Activated CD4-positive, alpha-beta T cell treated with anti-CD3 and anti-CD28 coated beads for 1 hour (primary cell): Measurements from ENCODE around the gene PPP1R13B.
A peak's percentile ranks its signal among the peaks of the same experiment; 100 is the strongest.

Experiments used
- DNase-seq: peaks from one replicate; pipeline ENCODE4 v3.0.0-alpha.2; 2020

The PPP1R13B gene

DNA sequence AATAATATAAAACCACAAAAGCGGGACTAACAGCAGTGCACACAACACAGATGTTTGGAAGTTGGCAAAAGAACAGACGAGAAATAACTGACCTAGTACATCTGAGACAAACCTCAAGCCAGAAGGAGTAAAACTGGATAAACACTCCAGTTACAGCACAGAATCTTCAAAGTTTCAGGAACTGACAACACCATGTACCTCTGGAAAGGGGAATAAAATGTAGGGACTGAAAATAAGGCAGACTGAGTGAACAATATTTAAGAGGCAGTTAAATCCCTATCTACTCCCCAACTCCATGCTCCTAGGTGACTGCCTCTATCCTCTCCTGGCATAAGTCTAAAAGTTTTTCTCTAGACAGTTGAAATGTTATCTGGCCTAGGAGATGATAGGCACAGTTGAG lies 73.9 kb downstream of the PPP1R13B start:
- DNase-seq, result no peak

DNA sequence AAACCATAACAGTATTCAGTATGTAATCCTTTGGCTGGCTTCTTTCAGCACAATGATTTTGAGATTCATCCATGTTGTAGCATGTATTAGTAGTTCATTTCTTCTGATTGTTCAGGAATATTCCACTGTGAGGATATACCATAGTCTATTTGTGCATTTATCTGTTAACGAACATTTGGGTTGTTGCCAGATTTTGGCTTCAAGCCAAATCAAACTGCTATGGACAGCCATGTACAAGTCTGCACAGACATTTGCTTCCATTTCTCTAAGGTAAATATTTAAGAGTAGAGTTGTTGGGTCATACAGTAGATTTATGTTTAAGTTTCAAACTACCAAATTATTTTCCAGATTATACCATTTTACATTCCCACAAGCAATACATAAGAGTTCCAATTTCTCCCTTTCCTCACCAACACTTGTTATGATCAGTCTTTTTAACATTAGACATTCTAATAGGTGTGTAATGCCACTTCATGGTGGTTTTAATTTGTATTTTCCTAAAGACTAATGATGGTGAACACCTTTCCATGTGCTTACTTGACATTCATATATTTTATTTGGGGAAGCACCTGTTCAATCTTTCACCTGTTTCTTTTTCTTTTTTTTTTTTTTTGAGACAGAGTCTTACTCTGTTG lies 75.2 kb downstream of the PPP1R13B start:
- no peak for DNase-seq

GRCh38 chr14:103770902-103771301 lies 76.5 kb downstream of the PPP1R13B start:
- no peak for DNase-seq

GRCh38 chr14:103770500-103770899 lies 76.9 kb downstream of the PPP1R13B start:
- no peak for DNase-seq

GRCh38 chr14:103767336-103767894 lies 80.0 kb downstream of the PPP1R13B start:
- no peak for DNase-seq

GRCh38 chr14:103765526-103765925 lies 81.8 kb downstream of the PPP1R13B start:
- no peak for DNase-seq

- no peak for DNase-seq
Observed at GRCh38 chr14:103763730-103764488, 83.5 kb downstream of the PPP1R13B start.

DNA sequence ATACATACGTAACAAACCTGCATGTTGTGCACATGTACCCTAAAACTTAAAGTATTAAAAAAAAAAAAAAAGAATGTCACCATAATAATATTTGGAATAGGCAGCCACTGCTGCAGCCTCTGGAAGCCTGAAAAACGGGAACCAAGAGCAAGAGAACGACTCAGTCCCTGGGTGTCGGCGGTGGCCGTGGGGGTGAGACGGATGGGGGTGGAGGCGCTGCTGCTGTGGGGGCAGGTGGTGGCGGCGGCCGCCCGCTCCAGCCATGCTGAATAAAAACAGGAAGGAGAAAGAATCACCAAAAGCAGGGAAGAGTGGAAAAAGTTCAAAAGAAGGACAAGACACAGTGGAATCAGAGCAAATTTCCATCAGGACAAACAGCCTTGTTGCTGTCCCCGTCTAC lies 84.8 kb downstream of the PPP1R13B start:
- no peak for DNase-seq

DNA sequence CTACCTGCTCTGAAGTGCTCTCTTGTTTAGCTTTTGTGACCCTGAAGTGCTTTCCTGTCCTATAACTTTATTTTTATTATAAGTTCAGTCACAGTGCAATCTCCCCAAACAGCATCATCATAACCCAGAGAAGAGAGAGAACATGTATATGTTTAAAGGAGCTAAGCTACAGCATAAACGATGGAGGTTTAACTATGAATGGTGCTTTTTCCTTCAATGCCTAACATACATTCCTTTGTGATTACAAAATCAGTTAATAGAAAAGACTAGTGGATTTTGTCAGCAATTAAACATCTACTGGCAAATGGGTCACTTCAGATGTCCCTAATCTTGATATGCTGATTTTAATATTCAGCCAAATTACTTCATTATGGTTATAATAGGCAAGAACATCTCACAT lies 85.3 kb downstream of the PPP1R13B start:
- DNase-seq, result no peak

DNA sequence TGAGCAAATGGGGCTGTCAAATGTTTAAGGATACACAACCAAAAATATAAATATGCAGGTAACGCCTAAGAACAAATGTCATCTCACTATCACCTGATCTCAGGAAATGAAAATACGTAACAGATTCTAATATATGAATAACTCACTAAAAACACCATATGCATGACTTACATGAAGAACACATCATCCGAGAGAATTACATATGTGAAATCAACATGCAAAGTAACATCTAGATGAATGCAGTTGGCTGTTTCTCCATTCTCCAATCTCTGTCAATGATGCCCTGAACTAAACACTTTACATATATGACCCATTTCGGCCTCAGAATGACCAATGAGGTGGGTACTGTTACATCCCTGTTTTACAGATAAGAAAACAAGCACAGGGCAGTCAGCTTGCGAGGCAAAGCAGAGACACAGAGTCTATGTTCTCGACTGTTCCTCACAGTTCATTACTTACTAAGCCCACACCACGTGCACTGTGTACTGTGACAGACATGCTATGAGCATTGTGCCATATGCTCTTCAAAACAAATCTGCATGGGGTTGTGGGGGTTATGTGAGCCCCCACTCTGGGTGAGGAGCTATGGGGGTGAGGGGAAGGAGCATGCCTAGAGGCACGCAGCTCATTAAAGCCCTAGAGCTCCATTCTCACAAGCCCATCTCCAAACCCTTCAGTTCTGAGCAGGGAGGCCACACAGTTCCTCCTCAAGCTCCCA lies 89.2 kb downstream of the PPP1R13B start:
- no peak for DNase-seq

DNA sequence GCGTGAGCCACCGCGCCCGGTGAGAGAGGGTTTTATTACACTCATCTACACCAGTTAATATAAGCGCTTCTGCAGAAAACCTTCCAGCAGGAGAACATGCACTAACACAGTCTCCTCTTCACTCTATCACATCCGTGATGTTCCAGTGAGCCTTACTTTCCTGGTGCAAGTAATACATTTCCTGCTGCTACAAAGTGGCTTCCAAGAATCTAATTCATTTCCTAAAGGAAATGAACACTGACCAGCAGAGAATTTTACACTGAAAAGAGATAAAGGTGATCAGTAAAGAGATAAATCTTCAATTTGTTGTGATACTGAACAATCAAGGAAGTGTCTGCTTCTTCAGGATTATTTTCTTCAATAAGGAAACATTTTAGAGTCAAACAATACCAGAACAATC lies 92.3 kb downstream of the PPP1R13B start:
- no peak for DNase-seq

DNA sequence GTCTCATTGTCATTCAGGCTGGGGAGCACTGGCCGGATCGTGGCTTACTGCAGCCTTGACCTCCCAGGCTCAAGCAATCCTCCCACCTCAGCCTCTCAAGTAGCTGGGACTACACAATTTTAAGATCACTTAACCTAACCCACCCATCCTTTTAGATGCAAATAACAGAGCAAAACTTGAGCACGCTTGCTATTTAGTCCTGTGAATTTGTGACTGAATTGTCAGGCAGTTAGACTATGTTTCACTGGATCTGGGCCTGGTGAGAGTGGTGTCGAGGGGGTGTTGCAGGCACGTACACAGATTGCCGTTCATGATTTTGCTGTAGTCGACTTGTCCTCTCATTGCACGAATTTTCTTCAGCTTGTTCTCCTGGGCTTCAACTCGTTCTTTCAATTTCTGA lies 93.6 kb downstream of the PPP1R13B start:
- no peak for DNase-seq

GRCh38 chr14:103749860-103750259 lies 97.5 kb downstream of the PPP1R13B start:
- no peak for DNase-seq

DNA sequence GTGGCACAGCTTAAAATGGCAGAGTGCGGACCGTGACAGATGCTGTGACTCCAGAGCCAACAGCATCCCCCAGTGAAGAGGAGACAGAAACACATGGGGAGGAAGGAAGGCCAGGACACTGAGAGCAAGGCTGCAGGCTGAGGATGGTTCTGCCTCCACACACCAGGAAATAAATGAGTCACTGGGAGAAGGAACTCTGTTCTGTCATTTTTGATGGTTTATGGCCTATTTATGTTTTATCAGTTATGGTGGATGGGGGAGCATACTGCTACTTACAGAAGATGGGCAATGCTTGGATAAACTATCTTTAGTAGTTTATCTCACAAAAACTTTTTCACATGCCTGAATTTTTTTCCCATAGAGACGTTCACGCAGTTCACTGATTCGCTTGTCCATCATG lies 97.9 kb downstream of the PPP1R13B start:
- no peak for DNase-seq

GRCh38 chr14:103748534-103748857 lies 98.9 kb downstream of the PPP1R13B start:
- DNase-seq, result peak; percentile 18

DNA sequence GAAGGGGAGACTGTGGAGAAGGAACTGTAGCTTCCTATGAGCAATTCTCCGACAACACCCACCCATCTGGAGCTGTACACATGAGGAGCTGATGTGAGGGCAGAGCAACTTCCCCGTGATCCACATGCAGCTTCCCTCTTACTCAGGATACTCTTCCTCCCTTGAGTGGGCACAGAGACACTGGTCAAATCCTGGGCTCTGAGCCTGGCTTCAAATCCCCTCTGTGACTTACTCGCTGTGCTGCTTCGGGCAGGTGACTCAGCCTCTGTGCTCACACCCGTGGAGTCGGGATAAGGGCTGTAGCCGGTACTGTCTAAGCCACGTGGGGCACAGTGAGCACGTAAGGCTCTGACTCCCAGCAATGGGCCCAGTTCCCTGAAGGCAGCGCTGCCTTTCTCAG lies 100.7 kb downstream of the PPP1R13B start:
- no peak for DNase-seq

DNA sequence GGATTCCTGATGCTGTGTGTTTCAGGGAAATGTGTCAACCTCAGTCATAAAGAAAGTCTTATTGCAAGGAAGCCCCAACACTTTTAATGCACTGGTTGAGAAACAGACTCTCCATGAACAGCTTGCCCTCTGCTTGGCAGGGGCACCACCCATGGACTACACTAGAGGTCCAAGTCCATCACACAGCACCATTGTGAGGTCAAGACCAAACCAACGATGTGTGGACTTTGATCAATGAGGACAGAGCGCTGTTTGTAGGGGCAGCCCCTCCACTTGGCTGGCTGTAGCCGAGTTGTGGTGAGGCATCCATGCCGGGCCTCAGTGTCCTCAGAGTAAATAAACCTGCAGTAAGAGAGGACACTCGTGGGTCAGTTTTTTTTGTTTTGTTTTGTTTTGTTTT lies 102.0 kb downstream of the PPP1R13B start:
- DNase-seq, result no peak

DNA sequence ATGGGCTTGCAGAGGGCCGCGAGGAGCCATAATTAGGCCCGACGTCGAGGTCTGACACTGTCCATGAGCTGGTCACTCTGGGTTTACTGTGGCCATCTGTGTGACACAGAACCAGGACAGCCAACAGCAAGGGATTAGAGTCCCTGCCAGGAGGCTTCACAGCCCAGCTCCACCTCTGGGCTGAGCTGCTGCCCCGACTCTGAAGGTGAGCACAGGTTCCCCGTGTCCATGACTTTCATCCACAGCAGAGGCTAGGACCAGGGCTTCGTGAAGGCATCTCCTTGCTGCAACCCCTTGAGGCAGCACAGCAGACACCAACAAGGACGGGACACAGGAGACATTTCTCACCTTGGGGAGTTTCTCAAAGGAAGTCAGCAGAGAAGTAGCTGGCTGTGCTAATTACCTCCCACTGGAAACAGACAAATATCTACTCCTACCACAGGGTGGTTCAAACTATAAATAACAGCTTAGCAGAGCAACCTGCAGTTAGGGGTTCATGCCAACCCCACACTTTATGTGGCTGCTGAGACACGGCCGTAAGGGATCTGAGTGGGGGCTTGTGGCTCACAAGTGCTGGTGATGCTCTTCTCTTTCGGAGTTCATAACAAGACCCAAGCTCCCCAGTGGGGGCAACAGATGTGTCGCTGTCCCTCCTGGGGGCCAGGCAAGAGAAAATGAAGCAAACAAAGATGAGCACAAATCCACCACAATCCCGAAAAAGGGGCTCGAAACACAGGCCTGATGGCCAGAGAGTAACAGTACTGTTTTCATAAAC lies 102.6 kb downstream of the PPP1R13B start:
- DNase-seq, result no peak

DNA sequence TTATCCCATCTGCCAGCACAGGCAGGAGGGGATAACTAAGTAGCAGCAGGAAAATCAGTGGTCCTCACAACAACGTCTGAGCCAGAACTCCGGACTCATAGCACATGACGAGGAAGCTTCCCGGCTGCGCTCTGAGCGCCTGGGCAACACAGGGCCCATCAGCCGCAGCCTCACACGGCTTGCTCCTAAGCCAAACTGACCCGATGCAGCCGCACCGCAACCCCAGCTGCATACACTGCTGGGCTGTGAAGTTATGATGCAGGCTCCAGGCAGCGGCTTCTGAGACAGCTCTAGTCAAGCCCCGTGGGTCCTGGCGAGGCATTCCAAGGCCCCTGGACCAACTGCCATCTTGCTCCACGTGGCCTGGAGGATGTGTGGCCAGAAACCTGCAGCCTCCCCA lies 103.7 kb downstream of the PPP1R13B start:
- DNase-seq, result no peak

- DNase-seq, result no peak
Observed at GRCh38 chr14:103742499-103743255, 104.7 kb downstream of the PPP1R13B start.

GRCh38 chr14:103741876-103742275 lies 105.5 kb downstream of the PPP1R13B start:
- no peak for DNase-seq

DNA sequence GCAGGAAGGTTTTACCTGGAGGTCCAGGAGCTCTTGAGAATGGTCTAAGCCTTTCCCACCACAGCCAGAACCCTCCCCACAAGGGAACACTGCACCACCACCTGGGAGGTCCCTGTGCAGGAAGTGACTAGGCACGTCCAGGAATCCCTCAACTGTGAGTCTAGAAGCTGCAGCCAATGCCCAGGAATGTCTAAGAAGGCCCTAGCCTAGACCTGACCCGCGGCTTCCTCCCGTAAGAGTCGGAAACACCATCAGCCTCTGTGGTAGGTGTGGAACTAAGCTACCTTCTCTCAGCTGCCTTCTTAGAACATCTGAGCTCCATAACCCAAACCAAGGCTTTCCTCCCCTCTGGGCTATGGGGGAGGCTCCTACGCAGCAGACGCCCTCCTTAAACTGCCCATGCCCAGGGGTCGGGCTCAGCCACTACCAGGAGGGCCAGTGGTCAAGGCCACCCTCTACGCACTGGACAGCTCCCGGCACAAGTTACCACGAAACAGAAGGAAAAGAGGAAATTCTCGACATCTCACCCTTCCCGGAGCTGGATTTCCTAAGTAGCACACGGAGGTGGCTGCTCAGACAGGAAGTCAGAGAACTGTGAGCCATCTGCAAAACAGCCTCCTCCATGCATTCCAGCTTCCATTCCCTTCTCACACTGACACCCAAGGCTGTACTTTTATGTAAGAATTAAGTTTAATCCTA lies 106.2 kb downstream of the PPP1R13B start:
- DNase-seq, result no peak
